ENCODE measurements around the gene ETV7. TPM values are rescaled to one million over a fixed set of nuclear protein-coding genes. Genes with fewer than 3 reads are reported as not detected.

Gene ETV7
- total and polyA plus RNA-seq, 2 experiments from 2014 or later: 0.47 to 1.2 TPM

DNA sequence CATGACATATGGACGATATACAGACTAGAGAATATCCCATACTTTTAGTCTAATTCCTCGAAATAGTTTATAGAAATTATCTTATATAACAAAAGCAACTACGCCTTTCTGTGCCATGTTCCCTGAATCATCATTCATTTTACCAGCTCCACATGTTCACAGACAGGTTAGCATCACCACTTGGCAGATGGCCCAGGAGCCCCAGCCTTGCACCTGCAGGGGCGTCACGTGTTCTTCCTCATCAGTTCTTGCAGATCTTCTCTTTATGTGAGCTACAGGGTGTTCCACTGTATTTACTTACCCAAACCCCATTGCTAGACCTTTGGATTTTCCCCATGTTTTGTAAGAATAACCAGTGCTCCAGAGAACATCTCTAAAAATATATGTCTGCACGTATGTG, 38.2 kb downstream of the ETV7 start:
- TF ChIP-seq REST (IDR thresholded peaks at IDR 0.05; ENCODE audit: unreplicated experiment) (no peak), CREB1 (CRISPR knock-in tag; IDR thresholded peaks at IDR 0.05; ENCODE audit: low read depth) (no peak), JUNB (IDR thresholded peaks at IDR 0.05; ENCODE audit: unreplicated experiment) (no peak), ETS1 (IDR thresholded peaks at IDR 0.05) (no peak), EZH2 (IDR thresholded peaks at IDR 0.05; ENCODE audit: low read depth, unreplicated experiment) (no peak), ZNF331 (CRISPR knock-in tag; IDR thresholded peaks at IDR 0.05; ENCODE audit: low read depth) (no peak)
- TF ChIP-seq, protein P1, sequence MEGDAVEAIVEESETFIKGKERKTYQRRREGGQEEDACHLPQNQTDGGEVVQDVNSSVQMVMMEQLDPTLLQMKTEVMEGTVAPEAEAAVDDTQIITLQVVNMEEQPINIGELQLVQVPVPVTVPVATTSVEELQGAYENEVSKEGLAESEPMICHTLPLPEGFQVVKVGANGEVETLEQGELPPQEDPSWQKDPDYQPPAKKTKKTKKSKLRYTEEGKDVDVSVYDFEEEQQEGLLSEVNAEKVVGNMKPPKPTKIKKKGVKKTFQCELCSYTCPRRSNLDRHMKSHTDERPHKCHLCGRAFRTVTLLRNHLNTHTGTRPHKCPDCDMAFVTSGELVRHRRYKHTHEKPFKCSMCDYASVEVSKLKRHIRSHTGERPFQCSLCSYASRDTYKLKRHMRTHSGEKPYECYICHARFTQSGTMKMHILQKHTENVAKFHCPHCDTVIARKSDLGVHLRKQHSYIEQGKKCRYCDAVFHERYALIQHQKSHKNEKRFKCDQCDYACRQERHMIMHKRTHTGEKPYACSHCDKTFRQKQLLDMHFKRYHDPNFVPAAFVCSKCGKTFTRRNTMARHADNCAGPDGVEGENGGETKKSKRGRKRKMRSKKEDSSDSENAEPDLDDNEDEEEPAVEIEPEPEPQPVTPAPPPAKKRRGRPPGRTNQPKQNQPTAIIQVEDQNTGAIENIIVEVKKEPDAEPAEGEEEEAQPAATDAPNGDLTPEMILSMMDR (conservative IDR thresholded peaks at IDR 0.05; ENCODE audit: low read depth in 2 of 2): no peak
- H3K9me2 ChIP-seq (ENCODE audit: insufficient read depth): no peaks in the 10 kb centered on the region
- H3K79me2 ChIP-seq (replicated peaks; ENCODE audit: insufficient read depth): no peaks in the 10 kb centered on the region
- H3K27ac Mint-ChIP-seq: no peak overlapping the region
- H3K27me3 Mint-ChIP-seq (ENCODE audit: insufficient read depth, low read depth, poor library complexity): peaks cover 11% of the 10 kb centered on the region
- no peaks in the 10 kb centered on the region; the same call in 1 of the 2 replicates for H3K4me1 ChIP-seq (ENCODE audit: insufficient read depth)
- peaks cover 4% of the 10 kb centered on the region; the same call in 2 of the 3 replicates for H3K4me1 Mint-ChIP-seq
- no peaks in the 10 kb centered on the region for H4K20me1 ChIP-seq (replicated peaks; ENCODE audit: insufficient read depth)
- no peak overlapping the region for H3K27ac ChIP-seq (ENCODE audit: low read depth)
- no peak overlapping the region for H3K4me3 ChIP-seq
- H3K9me3 Mint-ChIP-seq: no peaks in the 10 kb centered on the region; the same call in 1 of the 3 replicates
- ATAC-seq (no peak), DNase-seq (ENCODE audit: low spot score) (no peak)
- H3K4me3 Mint-ChIP-seq: no peak overlapping the region
- no peak overlapping the region for H2AFZ ChIP-seq
- no peaks in the 10 kb centered on the region for H3K27me3 ChIP-seq (ENCODE audit: insufficient read depth)
- no peaks in the 10 kb centered on the region for H3K36me3 ChIP-seq (ENCODE audit: insufficient read depth)
- no peaks in the 10 kb centered on the region for H3K36me3 Mint-ChIP-seq (ENCODE audit: low read depth)
- H3F3A ChIP-seq (replicated peaks; ENCODE audit: low read depth): no peaks in the 10 kb centered on the region
- H3K4me2 ChIP-seq: no peak overlapping the region

GRCh38 chr6:36347621-36348020, 39.8 kb downstream of the ETV7 start:
- Histone ChIP-seq H3K27me3 (ENCODE audit: insufficient read depth) (no peaks in the 10 kb centered on the region), H3K4me3 (no peak overlapping the region), H2AFZ (peak overlapping the region; percentile 52; the same call in 1 of the 2 replicates), H3K36me3 (ENCODE audit: insufficient read depth) (no peaks in the 10 kb centered on the region), H3F3A (replicated peaks; ENCODE audit: low read depth) (no peaks in the 10 kb centered on the region), H3K79me2 (replicated peaks; ENCODE audit: insufficient read depth) (no peaks in the 10 kb centered on the region), H4K20me1 (replicated peaks; ENCODE audit: insufficient read depth) (no peaks in the 10 kb centered on the region), H3K27ac (ENCODE audit: low read depth) (no peak overlapping the region), H3K4me1 (ENCODE audit: insufficient read depth) (no peaks in the 10 kb centered on the region; the same call in 1 of the 2 replicates), H3K4me2 (no peak overlapping the region), H3K9me2 (ENCODE audit: insufficient read depth) (no peaks in the 10 kb centered on the region)
- H3K9me3 Mint-ChIP-seq: no peaks in the 10 kb centered on the region
- ATAC-seq (no peak), DNase-seq (ENCODE audit: low spot score) (no peak)
- H3K27me3 Mint-ChIP-seq (ENCODE audit: insufficient read depth, low read depth, poor library complexity): peaks cover 11% of the 10 kb centered on the region
- H3K4me1 Mint-ChIP-seq: peaks cover 4% of the 10 kb centered on the region; the same call in 2 of the 3 replicates
- no peaks in the 10 kb centered on the region for H3K36me3 Mint-ChIP-seq (ENCODE audit: low read depth)
- no peak overlapping the region for H3K27ac Mint-ChIP-seq
- no peak overlapping the region for H3K4me3 Mint-ChIP-seq
- TF ChIP-seq JUNB (IDR thresholded peaks at IDR 0.05; ENCODE audit: unreplicated experiment) (no peak), ETS1 (IDR thresholded peaks at IDR 0.05) (no peak), EZH2phosphoT487 (IDR thresholded peaks at IDR 0.05; ENCODE audit: unreplicated experiment) (no peak), ZNF331 (CRISPR knock-in tag; IDR thresholded peaks at IDR 0.05; ENCODE audit: low read depth) (no peak), EZH2 (IDR thresholded peaks at IDR 0.05; ENCODE audit: low read depth, unreplicated experiment) (no peak), REST (IDR thresholded peaks at IDR 0.05; ENCODE audit: unreplicated experiment) (no peak), POLR2AphosphoS5 (IDR thresholded peaks at IDR 0.05; ENCODE audit: low read depth) (no peak)
- TF ChIP-seq, protein P1 (conservative IDR thresholded peaks at IDR 0.05; ENCODE audit: low read depth in 2 of 2): no peak
